Type B pancreatic cell (in vitro differentiated cells): ENCODE measurements around the gene OTOS. TPM values are rescaled to one million over a fixed set of nuclear protein-coding genes. Genes with fewer than 3 reads are reported as not detected.

ENCODE experiments used
- DNase-seq: peaks from one replicate; pipeline ENCODE4 v3.0.0; 2021; ENCODE audit warnings: mixed read lengths; ENCODE audit not compliant: unreplicated experiment; ENCODE audit errors: extremely low spot score
- H3K27ac Mint-ChIP-seq: 2 replicates; pipeline ENCODE4 v1.8.0; 2021; ENCODE audit warnings: mild to moderate bottlenecking, mixed read lengths
- H3K27me3 Mint-ChIP-seq: 2 replicates; pipeline ENCODE4 v1.8.0; 2021; ENCODE audit warnings: mixed read lengths
- H3K36me3 Mint-ChIP-seq: 2 replicates; pipeline ENCODE4 v1.8.0; 2021; ENCODE audit warnings: mixed read lengths
- H3K4me1 Mint-ChIP-seq: one replicate; pipeline ENCODE4 v1.8.0; 2021; ENCODE audit warnings: mixed read lengths; ENCODE audit not compliant: unreplicated experiment
- H3K4me3 Mint-ChIP-seq: 2 replicates; pipeline ENCODE4 v1.8.0; 2021; ENCODE audit warnings: mild to moderate bottlenecking, mixed read lengths
- H3K9me3 Mint-ChIP-seq: 2 replicates; pipeline ENCODE4 v1.8.0; 2021; ENCODE audit warnings: mixed read lengths
- CTCF ChIP-seq: fragments of 200-600 bp; sonication (generic); conservative IDR thresholded peaks from 2 replicates; pipeline ENCODE4 v1.5.0; 2021; ENCODE audit warnings: antibody characterized with exemption, mild to moderate bottlenecking
- total RNA-seq: library from RNA; stranded (reverse); gene quantifications from 2 replicates; pipeline ENCODE4 v1.2.1, GENCODE V29; 2021; ENCODE audit warnings: low replicate concordance

Gene OTOS
- total RNA-seq, 1 donor from 2014 or later = not detected

- Mint-ChIP-seq H3K36me3 (peaks cover 6% of the 10 kb centered on the region), H3K4me3 (no peak overlapping the region), H3K27me3 (no peaks in the 10 kb centered on the region), H3K27ac (no peak overlapping the region), H3K9me3 (no peaks in the 10 kb centered on the region), H3K4me1 (no peaks in the 10 kb centered on the region)
- no peak for TF ChIP-seq CTCF
- peak; percentile 22 for DNase-seq
These were observed 13.2 kb downstream of the OTOS start for GRCh38 chr2:240127191-240127750.

GRCh38 chr2:240126731-240127130 is 13.7 kb downstream of the OTOS start:
- no peak overlapping the region for H3K4me3 Mint-ChIP-seq
- no peak for TF ChIP-seq CTCF
- no peaks in the 10 kb centered on the region for H3K27me3 Mint-ChIP-seq
- H3K9me3 Mint-ChIP-seq = no peaks in the 10 kb centered on the region
- H3K27ac Mint-ChIP-seq = no peak overlapping the region
- peaks cover 6% of the 10 kb centered on the region for H3K36me3 Mint-ChIP-seq
- DNase-seq = peak; percentile 39
- H3K4me1 Mint-ChIP-seq = no peaks in the 10 kb centered on the region

- Mint-ChIP-seq H3K4me3 (no peak overlapping the region), H3K36me3 (peaks cover 6% of the 10 kb centered on the region), H3K9me3 (no peaks in the 10 kb centered on the region), H3K4me1 (no peaks in the 10 kb centered on the region), H3K27ac (no peak overlapping the region), H3K27me3 (peaks cover 2% of the 10 kb centered on the region)
- peak; percentile 37 for DNase-seq
- TF ChIP-seq CTCF = no peak
These were observed 14.7 kb downstream of the OTOS start for GRCh38 chr2:240125742-240126141.

GRCh38 chr2:240124651-240125030 is 15.8 kb downstream of the OTOS start:
- Mint-ChIP-seq H3K9me3 (no peaks in the 10 kb centered on the region), H3K4me1 (no peaks in the 10 kb centered on the region), H3K36me3 (peaks cover 6% of the 10 kb centered on the region), H3K27ac (no peak overlapping the region), H3K27me3 (peaks cover 3% of the 10 kb centered on the region), H3K4me3 (no peak overlapping the region)
- DNase-seq = no peak
- TF ChIP-seq CTCF = no peak

GRCh38 chr2:240123821-240124650 is 16.4 kb downstream of the OTOS start:
- peaks cover 6% of the 10 kb centered on the region for H3K36me3 Mint-ChIP-seq

More at GRCh38 chr2:240123821-240124650, 16.4 kb downstream of the OTOS start:
- Mint-ChIP-seq H3K27ac (no peak overlapping the region), H3K4me3 (no peak overlapping the region), H3K4me1 (no peaks in the 10 kb centered on the region), H3K9me3 (no peaks in the 10 kb centered on the region), H3K27me3 (peaks cover 6% of the 10 kb centered on the region)
- no peak for DNase-seq
- TF ChIP-seq CTCF = no peak
